ENCODE data around the gene ALAS1. TPM values are rescaled to one million over a fixed set of nuclear protein-coding genes. Genes with fewer than 3 reads are reported as not detected.
A peak's percentile ranks its signal among the peaks of the same experiment; 100 is the strongest.

ALAS1 gene
- total RNA-seq, 1 experiment from 2014 or later: 69.5 TPM

GRCh38 chr3:52253314-52254304, 55.6 kb downstream of the ALAS1 start:
- POLR2A ChIA-PET (ENCODE audit: unreplicated experiment): no interaction called here
- peak; percentile 11; the same call in 1 of the 2 replicates for ATAC-seq
- TF ChIP-seq EZH2 (IDR thresholded peaks at IDR 0.05; ENCODE audit: low read length, unreplicated experiment): no peak
- TF ChIP-seq EZH2phosphoT487 (IDR thresholded peaks at IDR 0.05; ENCODE audit: borderline replicate concordance, low read length): no peak
- no peak for TF ChIP-seq CTCF (conservative IDR thresholded peaks at IDR 0.05; ENCODE audit: low read depth, low read length)
- Histone ChIP-seq H3K79me2 (ENCODE audit: low read length) (peaks cover 4% of the 10 kb centered on the region; the same call in 1 of the 2 replicates), H3K27ac (ENCODE audit: low read length) (no peak overlapping the region), H3K4me3 (ENCODE audit: low read length) (no peak overlapping the region), H3K4me2 (ENCODE audit: low read length) (no peak overlapping the region), H2AFZ (ENCODE audit: low read length) (no peak overlapping the region), H3K4me1 (ENCODE audit: insufficient read depth, low read length) (no peaks in the 10 kb centered on the region), H4K20me1 (ENCODE audit: low read length) (no peaks in the 10 kb centered on the region), H3K9me3 (ENCODE audit: low read length) (no peaks in the 10 kb centered on the region), H3K9ac (ENCODE audit: low read length) (no peak overlapping the region), H3K27me3 (ENCODE audit: low read length) (no peaks in the 10 kb centered on the region), H3F3A (ENCODE audit: low read length, unreplicated experiment) (peaks cover 6% of the 10 kb centered on the region), H3K9me2 (replicated peaks; ENCODE audit: low read length) (no peaks in the 10 kb centered on the region), H3K36me3 (ENCODE audit: low read depth, low read length) (peaks cover 54% of the 10 kb centered on the region)
- CTCF ChIA-PET: interaction anchor here (0.6 kb wide), 1 partner anchor 34 kb away, joined by 3 read pairs; no protein-coding TSS in a partner anchor
- BruUV-seq (replicated peaks): no TSS peak
- no peak for DNase-seq
- intact Hi-C loops (cut with micrococcal nuclease): no loop called here

- ATAC-seq: no peak
- Histone ChIP-seq H4K20me1 (ENCODE audit: low read length) (no peaks in the 10 kb centered on the region), H3K4me3 (ENCODE audit: low read length) (no peak overlapping the region), H3K4me2 (ENCODE audit: low read length) (no peak overlapping the region), H3K27me3 (ENCODE audit: low read length) (no peaks in the 10 kb centered on the region), H3K9me3 (ENCODE audit: low read length) (no peaks in the 10 kb centered on the region), H3K79me2 (ENCODE audit: low read length) (peaks cover 4% of the 10 kb centered on the region; the same call in 1 of the 2 replicates), H3K27ac (ENCODE audit: low read length) (no peak overlapping the region), H3K9me2 (replicated peaks; ENCODE audit: low read length) (no peaks in the 10 kb centered on the region), H3F3A (ENCODE audit: low read length, unreplicated experiment) (peaks cover 2% of the 10 kb centered on the region), H2AFZ (ENCODE audit: low read length) (no peak overlapping the region), H3K4me1 (ENCODE audit: insufficient read depth, low read length) (no peaks in the 10 kb centered on the region), H3K9ac (ENCODE audit: low read length) (no peak overlapping the region), H3K36me3 (ENCODE audit: low read depth, low read length) (peaks cover 64% of the 10 kb centered on the region)
- ChIA-PET CTCF (no interaction called here), POLR2A (ENCODE audit: unreplicated experiment) (no interaction called here)
- no TSS peak for BruUV-seq (replicated peaks)
- DNase-seq: no peak
- TF ChIP-seq CTCF (conservative IDR thresholded peaks at IDR 0.05; ENCODE audit: low read depth, low read length): no peak
- no peak for TF ChIP-seq EZH2 (IDR thresholded peaks at IDR 0.05; ENCODE audit: low read length, unreplicated experiment)
- no peak for TF ChIP-seq EZH2phosphoT487 (IDR thresholded peaks at IDR 0.05; ENCODE audit: borderline replicate concordance, low read length)
- intact Hi-C loops (cut with micrococcal nuclease): no loop called here
Observed at GRCh38 chr3:52254608-52255007, 56.6 kb downstream of the ALAS1 start.

GRCh38 chr3:52256159-52256558, 58.2 kb downstream of the ALAS1 start:
- intact Hi-C loops (cut with micrococcal nuclease): no loop called here
- Histone ChIP-seq H3K4me3 (ENCODE audit: low read length) (no peak overlapping the region), H3K9me2 (replicated peaks; ENCODE audit: low read length) (no peaks in the 10 kb centered on the region), H3K79me2 (ENCODE audit: low read length) (peaks cover 7% of the 10 kb centered on the region; the same call in 1 of the 2 replicates), H2AFZ (ENCODE audit: low read length) (no peak overlapping the region), H3F3A (ENCODE audit: low read length, unreplicated experiment) (peaks cover 2% of the 10 kb centered on the region), H3K9ac (ENCODE audit: low read length) (no peak overlapping the region), H3K4me2 (ENCODE audit: low read length) (no peak overlapping the region), H3K9me3 (ENCODE audit: low read length) (no peaks in the 10 kb centered on the region), H3K27me3 (ENCODE audit: low read length) (no peaks in the 10 kb centered on the region), H3K4me1 (ENCODE audit: insufficient read depth, low read length) (no peaks in the 10 kb centered on the region), H3K36me3 (ENCODE audit: low read depth, low read length) (peaks cover 74% of the 10 kb centered on the region), H4K20me1 (ENCODE audit: low read length) (no peaks in the 10 kb centered on the region), H3K27ac (ENCODE audit: low read length) (no peak overlapping the region)
- DNase-seq: no peak
- POLR2A ChIA-PET (ENCODE audit: unreplicated experiment): no interaction called here
- CTCF ChIA-PET: no interaction called here
- TF ChIP-seq EZH2 (IDR thresholded peaks at IDR 0.05; ENCODE audit: low read length, unreplicated experiment) (no peak), CTCF (conservative IDR thresholded peaks at IDR 0.05; ENCODE audit: low read depth, low read length) (no peak), EZH2phosphoT487 (IDR thresholded peaks at IDR 0.05; ENCODE audit: borderline replicate concordance, low read length) (no peak)
- ATAC-seq: no peak
- no TSS peak for BruUV-seq (replicated peaks)

Data from PC-3 (cell line).